Keratinocyte (primary cell): ENCODE results near the gene TIRAP.

Experiments used
- CTCF ChIP-seq, 3 experiments: IDR thresholded peaks in 1 of 3; conservative IDR thresholded peaks in 1 of 3; optimal IDR thresholded peaks in 1 of 3; 2 replicates in 2 of 3; 3 replicates in 1 of 3; pipeline versions ENCODE3 to v1.5.1; 2011; ENCODE audit warnings: low read length in 3 of 3, mild to moderate bottlenecking in 3 of 3, moderate library complexity in 2 of 3, control low read depth in 1 of 3, inconsistent platforms in 1 of 3; ENCODE audit not compliant: insufficient read depth in 2 of 3; ENCODE audit errors: extremely low read depth in 1 of 3
- EZH2 ChIP-seq: IDR thresholded peaks from one replicate; pipeline ENCODE4 v1.6.1; 2012; ENCODE audit warnings: inconsistent platforms, mild to moderate bottlenecking, low read length, moderate library complexity

GRCh38 chr11:126281245-126281644 is 1.6 kb upstream of the TIRAP start:
- TF ChIP-seq CTCF (optimal IDR thresholded peaks at IDR 0.05 in 1 of 3, IDR thresholded peaks at IDR 0.05 in 1 of 3, conservative IDR thresholded peaks at IDR 0.05 in 1 of 3; ENCODE audit: extremely low read depth in 1 of 3, insufficient read depth in 2 of 3, low read length in 3 of 3) (no peak), EZH2 (no peak)
